Measurements from ENCODE around the gene GDAP1L1. TPM values are rescaled to one million over a fixed set of nuclear protein-coding genes. Genes with fewer than 3 reads are reported as not detected.
A peak's percentile ranks its signal among the peaks of the same experiment; 100 is the strongest.
"Not testable (repeated sequence)": the region's sequence is repeated elsewhere in the genome, so short reads cannot be mapped to it uniquely, and the experiment has no call there.

GDAP1L1 gene
- total RNA-seq, 1 experiment from 2014 or later = not detected

DNA sequence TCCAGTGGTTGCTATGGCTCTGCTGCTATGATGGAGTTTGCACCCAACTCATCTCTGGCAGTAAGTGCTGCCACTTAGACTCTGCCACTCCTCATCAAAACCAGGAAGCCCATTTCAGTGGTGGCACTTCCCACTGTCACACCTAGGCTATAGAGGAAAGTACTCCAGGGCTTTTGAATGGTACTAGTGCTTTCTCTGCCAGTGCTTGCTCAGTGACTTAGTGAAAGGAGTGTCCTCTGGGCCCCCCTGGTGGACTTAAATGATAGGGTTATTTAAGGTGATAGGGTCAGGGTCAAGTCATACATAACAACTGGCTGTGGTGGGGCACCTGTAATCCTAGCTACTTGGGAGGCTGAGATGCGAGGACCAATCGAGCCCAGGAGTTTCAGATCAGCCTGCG is 41.1 kb downstream of the GDAP1L1 start:
- in situ Hi-C loops (cut with HindIII; ENCODE audit: low sequenced_read_pairs) = no loop called here
- DNase-seq (ENCODE audit: low spot score) = no peak

DNA sequence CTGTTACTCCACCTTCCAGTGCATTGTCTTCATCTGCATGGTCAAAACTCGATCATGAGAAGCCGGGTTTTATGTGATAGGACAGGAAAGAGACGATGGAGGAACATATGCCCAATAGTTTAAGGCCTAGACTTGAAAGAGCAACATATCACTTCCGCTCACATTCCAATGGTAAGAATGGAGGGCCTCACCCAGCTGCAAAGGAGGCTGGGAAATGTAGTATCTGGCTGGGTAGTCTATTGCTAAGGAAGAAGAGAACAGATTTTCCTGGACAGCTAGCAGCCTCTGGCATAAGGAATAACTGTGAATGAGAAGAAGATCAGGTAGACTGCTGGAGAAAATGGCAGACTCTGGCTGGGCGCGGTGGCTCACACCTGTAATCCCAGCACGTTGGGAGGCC is 44.6 kb downstream of the GDAP1L1 start:
- DNase-seq (ENCODE audit: low spot score) = no peak
- in situ Hi-C loops (cut with HindIII; ENCODE audit: low sequenced_read_pairs) = no loop called here

DNA sequence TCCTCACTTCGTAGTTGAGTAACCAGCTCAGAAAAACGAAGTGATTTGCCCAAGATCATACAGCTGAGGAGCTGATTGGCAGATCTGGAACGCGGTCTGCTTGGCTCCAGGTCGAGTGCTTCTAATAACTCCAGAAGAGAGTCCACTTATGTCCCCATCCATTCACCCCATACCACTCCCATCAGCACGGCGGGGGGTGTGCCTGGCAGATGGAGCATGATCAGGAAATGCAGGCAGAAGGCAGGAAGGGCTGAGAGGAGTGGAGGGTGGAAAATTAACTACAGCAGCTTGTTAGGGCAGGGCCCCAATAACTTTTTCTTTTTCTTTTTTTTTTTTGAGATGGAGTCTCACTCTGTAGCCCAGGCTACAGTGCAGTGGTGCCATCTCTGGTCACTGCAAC is 48.9 kb downstream of the GDAP1L1 start:
- in situ Hi-C loops (cut with HindIII; ENCODE audit: low sequenced_read_pairs) = no loop called here
- DNase-seq (ENCODE audit: low spot score) = peak; percentile 9

DNA sequence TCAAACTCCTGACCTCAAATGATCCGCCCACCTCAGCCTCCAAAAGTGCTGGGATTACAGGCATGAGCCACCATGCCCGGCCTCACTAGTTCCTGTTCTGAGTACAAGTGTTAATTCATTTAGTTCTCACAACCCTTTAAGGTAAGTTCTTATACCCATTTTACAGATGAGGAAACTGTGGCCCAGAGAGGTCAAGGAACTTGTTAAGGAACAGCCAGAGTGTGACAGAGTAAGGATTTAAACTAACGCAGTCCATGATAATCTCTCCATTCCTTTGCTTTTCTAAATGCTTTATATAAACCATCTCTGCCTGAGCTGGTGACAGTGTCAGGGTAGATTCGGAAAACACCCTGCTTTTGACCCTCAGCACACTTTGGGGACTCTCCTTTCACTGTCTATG is 50.6 kb downstream of the GDAP1L1 start:
- in situ Hi-C loops (cut with HindIII; ENCODE audit: low sequenced_read_pairs) = no loop called here
- DNase-seq (ENCODE audit: low spot score) = no peak

DNA sequence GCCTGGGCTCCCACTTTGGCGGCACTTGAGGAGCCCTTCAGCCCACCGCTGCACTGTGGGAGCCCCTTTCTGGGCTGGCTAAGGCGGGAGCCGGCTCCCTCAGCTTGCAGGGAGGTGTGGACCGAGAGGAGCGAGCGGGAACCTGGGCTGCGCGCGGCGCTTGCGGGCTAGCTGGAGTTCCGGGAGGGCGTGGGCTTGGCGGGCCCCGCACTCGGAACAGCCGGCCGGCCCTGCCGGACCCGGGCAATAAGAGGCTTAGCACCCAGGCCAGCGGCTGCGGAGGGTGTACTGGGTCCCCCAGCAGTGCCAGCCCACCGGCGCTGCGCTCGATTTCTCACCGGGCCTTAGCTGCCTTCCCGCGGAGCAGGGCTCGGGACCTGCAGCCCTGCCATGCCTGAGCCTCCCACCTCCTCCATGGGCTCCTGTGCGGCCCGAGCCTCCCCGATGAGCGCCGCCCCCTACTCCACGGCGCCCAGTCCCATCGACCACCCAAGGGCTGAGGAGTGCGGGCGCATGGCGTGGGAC is 52.0 kb downstream of the GDAP1L1 start:
- DNase-seq (ENCODE audit: low spot score); in situ Hi-C loops (cut with HindIII; ENCODE audit: low sequenced_read_pairs): not testable (repeated sequence)

DNA sequence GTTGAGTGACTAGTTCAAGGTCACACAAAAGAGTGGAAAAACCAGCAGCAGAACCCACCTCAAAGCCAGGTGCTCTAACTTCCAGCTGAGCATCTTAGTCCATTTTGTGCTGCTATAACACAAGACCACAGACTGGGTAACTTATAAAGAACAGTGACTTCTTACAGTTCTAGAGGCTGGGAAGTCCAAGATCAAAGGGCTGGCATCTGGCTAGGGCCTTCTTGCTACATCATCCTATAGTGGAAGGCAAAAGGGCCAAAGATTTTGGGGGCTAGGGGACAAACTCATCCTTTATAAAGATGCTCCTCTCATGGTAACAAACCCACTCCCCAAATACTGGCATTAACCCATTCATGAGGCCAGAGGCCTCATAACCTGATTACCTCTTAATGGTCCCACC is 54.2 kb downstream of the GDAP1L1 start:
- no peak for DNase-seq (ENCODE audit: low spot score)
- in situ Hi-C loops (cut with HindIII; ENCODE audit: low sequenced_read_pairs) = no loop called here

DNA sequence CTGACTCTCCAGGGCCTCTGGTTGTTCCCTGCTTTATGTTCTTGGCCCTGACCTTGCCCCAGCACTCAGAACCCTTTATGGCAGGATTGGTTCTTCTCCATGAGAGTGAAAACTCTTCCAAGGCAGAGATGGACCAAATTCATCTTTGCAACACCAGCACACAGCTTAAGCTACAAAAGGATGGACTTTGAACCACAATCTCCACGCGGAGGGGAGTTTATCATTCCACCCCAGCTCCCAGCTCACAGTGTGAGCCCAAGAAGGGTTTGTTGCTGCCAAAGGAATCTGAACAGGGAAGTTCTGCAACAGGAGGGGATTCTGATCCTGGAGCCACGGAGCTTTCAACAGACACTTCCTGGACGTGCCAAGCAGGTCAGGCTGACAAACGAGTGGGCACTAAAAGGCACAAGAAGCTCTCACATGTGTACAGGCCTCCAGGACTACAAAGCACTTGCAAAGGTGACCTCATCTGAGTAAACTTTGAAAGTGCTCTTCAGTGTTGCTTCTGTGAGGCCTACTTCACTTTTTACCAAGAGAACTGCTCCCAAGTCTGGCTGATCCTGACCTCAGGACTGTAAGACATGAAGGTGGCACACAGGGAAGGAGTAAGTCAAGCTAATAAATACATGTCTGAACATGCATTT is 55.0 kb downstream of the GDAP1L1 start:
- in situ Hi-C loops (cut with HindIII; ENCODE audit: low sequenced_read_pairs) = no loop called here
- no peak for DNase-seq (ENCODE audit: low spot score)

DNA sequence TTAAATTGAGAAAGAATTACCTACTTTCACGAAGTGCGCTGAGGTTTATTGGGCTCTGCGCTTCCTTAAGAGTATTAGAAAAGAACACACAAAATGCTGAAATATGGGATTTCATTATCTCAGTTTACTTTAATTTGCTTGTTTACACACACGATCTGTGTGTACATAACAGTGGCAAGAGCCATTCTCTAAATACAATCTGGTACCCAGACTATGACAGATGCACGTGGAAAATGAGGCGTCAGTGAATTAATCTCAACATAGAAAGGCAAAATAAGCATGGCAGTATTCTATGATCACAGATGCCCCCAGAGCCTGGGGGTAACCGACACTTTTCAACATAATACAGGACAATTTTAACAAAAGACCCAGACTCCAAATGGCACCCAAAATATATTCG is 55.6 kb downstream of the GDAP1L1 start:
- DNase-seq (ENCODE audit: low spot score) = no peak
- in situ Hi-C loops (cut with HindIII; ENCODE audit: low sequenced_read_pairs) = no loop called here

DNA sequence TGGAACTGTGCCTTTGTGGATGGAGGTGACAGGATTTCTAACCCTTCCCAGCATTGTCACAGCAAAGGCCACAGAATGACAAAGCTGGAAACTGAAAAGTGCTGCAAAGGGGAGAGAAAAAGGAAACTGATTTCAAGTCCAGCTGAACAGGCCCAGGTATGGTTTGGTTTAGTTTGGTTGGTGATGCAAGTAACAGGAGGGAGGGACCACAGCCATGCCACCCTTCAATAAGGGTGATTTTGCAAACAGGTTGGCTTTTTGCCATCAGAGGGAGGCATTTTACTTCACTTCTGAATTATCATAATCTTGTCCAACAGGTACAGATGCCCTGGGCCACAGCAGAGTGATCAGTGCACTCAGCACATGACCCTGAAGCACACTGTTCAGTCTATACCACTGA is 57.3 kb downstream of the GDAP1L1 start:
- DNase-seq (ENCODE audit: low spot score) = no peak
- in situ Hi-C loops (cut with HindIII; ENCODE audit: low sequenced_read_pairs) = no loop called here

DNA sequence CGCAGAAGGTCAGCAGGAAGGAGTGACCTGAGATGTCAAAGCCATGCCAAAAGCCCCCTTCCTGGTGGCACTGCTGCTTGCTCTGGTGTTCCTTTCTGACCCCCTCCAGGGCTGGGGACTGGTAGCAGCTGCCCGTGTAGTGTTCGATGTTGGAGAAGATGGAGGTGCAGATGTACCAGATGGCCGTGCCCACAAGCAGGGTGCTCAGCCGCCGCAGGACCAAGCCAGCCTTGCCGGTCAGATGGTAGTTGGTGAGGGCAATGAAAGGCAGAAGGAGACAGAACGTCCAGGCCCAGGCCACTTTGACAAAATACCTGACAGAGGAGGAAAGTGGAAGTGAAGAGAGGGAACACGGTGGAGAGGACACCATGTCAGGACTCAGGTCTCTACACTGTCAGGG is 59.8 kb downstream of the GDAP1L1 start:
- in situ Hi-C loops (cut with HindIII; ENCODE audit: low sequenced_read_pairs) = no loop called here
- no peak for DNase-seq (ENCODE audit: low spot score)

DNA sequence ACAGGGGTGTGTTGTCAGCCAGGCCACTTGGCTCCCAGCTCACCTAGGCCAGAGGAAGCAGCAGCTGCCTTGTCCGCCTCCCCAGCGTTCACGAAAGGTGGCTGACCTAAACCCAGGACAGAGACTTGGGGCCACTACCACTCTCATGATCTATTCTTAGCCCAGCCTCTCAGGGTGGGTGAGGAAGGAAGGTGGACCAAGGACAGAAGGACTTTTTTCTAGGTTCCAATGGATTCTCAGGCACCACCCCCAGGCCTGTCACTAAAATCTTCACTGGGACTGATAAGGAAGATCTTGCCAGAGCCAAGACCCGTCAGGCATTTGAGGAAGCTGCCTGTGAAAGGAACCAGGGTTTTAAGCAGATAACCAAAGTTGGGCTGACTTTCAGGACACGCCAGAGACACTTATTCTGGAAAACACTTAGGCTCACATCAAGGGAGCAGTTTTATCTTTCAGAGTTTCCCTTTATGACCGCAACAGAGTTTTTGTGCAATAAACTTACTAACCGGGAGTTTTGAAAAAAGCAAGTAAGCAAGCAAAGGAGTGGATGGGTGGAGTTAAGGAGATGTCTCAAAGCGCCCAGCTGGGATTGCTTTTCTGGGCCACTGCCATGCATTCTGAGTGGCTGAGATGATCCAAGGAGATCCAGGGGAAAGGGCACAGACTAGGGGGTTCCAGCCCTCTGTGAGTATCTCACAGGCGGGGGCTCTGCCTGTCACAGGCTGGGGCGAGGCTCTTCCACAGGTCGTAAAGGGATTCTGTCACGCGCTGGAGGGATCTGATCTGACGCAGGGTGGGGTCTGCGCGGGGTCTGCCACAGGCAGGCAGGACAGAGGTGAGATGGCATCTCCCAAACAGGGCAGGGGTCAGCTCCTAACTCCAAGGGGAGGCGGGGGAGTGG is 62.9 kb downstream of the GDAP1L1 start:
- in situ Hi-C loops (cut with HindIII; ENCODE audit: low sequenced_read_pairs) = no loop called here
- DNase-seq (ENCODE audit: low spot score) = peak; percentile 14

DNA sequence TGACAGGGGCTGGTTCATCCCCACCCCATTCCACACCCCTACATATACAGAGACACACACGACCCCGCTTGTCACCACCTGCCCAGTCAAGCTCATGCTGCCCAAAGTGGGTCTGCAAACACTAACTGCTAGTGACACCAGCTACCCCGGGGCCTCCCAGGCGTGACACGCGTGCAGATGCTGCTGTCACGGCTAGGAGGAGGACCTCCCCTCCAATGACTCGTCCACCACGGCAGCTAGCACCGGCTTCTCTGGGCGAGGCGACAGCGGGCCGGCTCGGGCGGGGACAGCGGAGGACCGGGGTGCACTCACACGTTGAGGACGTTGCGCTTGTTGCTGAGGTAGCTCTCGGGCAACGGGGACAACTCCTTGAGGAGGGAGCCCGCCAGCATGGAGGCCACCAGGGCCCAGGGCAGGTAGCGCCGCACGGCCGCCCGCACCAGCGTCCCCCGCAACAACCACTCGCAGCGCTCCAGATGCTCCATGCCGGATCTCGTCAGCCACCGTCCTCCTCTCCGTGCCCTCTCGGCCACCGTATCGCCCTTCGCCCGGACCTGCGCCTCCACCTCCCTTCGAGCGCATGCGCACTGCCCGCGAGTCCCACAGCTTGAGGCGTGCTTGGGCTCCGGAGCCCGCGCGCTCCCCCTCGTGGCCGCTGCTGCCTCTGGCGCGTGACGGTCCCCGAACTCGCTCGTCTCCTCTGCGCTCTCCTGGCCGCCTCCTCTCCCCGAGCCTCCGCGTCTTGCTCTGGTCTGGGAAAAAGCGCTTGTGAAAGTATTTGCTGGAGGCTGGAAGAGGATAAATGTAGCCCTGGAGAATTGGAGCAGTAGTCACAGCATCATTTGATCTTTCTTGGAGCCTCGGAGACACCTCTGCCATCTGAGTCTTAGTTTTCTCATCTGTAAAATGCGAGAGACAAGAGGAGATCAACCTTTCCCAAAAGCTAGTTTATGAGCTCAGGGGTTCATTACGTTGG is 63.8 kb downstream of the GDAP1L1 start, which contains the start of gene FITM2:
FITM2 (minus strand) TSS at position 539 of the 976 bp plus-strand sequence; CDS start at position 485, 54 bp downstream.
- DNase-seq (ENCODE audit: low spot score) = peak; percentile 94
- in situ Hi-C loops (cut with HindIII; ENCODE audit: low sequenced_read_pairs) = no loop called here

DNA sequence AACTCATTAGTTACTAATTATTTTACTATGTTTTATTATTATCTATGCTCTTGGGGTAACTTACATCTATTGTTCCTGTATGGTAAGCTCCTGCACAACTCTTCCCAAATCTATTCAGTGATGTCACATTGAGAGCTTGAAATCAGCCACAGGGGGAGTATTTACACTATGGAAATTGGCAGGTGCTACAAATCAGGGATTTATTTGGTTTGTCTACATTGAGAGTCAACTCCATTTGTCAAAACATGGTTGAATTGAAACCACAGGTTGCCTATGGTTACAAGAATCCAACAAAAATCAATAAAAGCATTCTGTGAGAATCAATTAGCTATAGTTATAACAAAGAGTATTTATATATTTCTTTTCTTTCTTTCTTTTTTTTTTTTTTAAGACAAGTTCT is 67.8 kb downstream of the GDAP1L1 start:
- no peak for DNase-seq (ENCODE audit: low spot score)
- in situ Hi-C loops (cut with HindIII; ENCODE audit: low sequenced_read_pairs) = no loop called here

DNA sequence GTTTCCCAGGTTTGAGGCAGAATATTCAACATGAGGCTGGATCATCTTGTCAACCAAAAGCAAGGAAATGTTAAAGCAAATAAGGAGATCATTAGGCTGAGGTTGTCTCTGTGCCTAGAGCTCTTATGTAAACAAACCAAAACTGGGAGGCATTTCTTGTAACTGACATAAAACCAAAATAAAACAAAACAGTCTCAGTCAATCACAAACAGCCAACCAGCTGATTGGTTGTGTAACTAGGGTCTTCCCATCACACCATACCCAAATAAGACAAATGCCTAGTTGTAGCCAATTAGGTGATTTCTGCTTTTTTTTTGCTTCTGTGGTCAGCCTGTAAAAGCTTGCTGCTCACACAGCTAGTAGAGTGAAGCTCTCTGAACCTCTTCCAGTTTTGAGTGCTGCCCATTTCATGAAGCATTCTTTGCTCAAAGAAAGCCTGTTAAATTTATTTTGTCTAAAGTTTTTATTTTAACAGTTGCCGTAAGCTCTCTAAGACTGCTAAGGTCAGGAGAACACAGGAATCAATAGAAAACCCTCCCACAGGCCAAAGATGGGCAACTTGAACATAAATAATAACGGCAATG is 72.8 kb downstream of the GDAP1L1 start:
- in situ Hi-C loops (cut with HindIII; ENCODE audit: low sequenced_read_pairs) = loop anchor here (10.0 kb wide), 1 partner anchor 145 kb away; no protein-coding TSS in a partner anchor
- DNase-seq (ENCODE audit: low spot score) = no peak

DNA sequence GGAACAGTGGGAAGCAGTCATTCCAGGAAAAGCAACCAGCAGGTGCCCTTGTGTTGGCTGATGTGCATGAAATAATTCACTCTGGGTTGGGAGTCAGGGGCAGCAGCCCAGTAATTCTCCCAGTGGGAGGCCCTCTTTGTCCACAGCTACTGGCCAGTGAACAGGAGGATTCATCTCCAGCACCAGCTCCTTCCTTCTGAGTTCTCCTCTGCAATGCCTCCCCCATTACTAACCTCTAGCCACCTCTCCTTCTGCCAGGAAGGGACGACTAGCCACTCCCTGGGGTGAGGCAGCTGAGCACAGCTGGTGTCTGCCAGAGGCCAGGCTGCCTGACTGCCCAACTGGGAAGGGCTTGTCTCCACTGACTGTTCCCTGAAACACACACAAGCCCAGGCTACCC is 77.2 kb downstream of the GDAP1L1 start:
- DNase-seq (ENCODE audit: low spot score) = no peak
- in situ Hi-C loops (cut with HindIII; ENCODE audit: low sequenced_read_pairs) = loop anchor here (10.0 kb wide), 1 partner anchor 140 kb away; no protein-coding TSS in a partner anchor

DNA sequence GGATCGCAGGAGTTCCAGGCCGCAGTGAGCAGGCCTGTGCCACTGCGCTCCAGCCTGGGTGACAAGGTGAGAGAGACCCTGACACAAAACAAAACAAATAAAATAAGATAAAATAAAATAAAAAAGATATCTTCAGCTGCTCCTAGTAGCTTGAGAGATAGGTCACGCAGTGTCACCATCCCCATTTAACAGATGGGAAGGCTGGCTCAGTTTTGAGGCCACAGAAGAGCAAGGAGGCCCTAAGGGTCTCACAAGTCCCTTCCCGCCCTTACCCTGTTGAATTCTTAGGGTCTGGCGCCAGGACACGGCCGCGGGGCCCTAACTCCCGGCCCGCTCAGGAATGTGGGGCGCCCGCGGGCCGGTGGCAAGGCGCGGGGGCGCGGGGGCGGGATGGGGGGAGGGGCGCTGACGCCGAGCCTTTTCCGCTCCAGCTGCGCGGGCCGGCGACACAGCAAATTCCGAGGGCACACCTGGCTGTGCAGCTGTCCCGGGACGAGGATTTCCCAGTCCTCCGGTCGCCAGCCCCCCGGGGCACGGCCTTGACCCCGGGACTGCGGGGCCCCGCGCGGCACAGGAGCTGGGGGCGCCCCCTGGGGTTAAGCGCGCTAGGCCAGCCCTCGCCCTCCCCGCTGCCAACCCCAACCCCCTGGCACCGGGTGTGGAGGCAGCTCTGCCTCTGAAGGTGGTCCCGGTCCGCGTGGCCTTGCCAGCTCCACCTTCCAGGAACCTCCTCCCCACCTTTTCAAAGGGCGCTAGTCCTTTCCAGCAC is 79.5 kb downstream of the GDAP1L1 start:
- in situ Hi-C loops (cut with HindIII; ENCODE audit: low sequenced_read_pairs) = loop anchor here (10.0 kb wide), 1 partner anchor 138 kb away; no protein-coding TSS in a partner anchor
- DNase-seq (ENCODE audit: low spot score) = no peak

DNA sequence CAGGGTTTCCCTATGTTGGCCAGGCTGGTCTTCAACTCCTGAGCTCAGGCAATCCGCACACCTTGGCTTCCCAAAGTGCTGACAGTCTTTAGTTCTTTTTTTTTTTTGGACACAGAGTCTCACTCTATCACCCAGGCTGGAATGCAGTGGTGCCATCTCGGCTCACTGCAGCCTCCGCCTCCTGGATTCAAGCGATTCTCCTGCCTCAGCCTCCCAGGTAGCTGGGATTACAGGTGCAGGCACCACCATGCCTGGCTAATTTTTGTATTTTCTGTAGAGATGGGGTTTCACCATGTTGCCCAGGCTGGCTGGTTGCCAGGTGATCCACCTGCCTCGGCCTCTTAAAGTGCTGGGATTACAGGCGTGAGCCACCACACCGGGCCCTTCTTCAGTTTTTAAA is 80.6 kb downstream of the GDAP1L1 start:
- not testable (repeated sequence) for DNase-seq (ENCODE audit: low spot score)
- in situ Hi-C loops (cut with HindIII; ENCODE audit: low sequenced_read_pairs) = loop anchor here (10.0 kb wide), 1 partner anchor 137 kb away; no protein-coding TSS in a partner anchor

DNA sequence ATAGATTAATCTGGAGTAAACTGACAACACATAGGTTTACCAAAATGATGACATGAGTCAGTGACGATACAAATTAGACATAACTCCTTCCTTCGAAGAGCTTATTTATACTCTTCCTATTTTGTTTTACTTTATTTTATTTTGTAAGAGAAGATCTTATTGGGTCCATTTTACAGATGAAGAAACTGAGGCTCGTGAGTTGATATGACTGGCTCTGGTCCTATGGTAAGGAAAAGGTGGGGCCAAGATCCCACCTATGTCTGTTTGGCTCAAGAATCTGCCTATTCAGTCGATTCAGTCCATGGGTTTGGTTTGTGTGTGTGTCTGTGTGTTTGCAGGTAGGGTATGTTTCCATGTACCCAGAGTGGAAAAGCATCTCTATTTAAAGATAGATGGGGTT is 81.3 kb downstream of the GDAP1L1 start:
- no peak for DNase-seq (ENCODE audit: low spot score)
- in situ Hi-C loops (cut with HindIII; ENCODE audit: low sequenced_read_pairs) = loop anchor here (10.0 kb wide), 1 partner anchor 136 kb away; no protein-coding TSS in a partner anchor

Measured in G401 (cell line).